HG03457 (cell line): ENCODE results near the gene TUBB2A.
A peak's percentile ranks its signal among the peaks of the same experiment; 100 is the strongest.

ENCODE experiments used
- ATAC-seq: cut with Tn5 transposase; IDR thresholded peaks from one replicate; pipeline ENCODE4 v1.9.1; 2021; ENCODE audit warnings: moderate number of reproducible peaks; ENCODE audit not compliant: unreplicated experiment

TUBB2A gene

DNA sequence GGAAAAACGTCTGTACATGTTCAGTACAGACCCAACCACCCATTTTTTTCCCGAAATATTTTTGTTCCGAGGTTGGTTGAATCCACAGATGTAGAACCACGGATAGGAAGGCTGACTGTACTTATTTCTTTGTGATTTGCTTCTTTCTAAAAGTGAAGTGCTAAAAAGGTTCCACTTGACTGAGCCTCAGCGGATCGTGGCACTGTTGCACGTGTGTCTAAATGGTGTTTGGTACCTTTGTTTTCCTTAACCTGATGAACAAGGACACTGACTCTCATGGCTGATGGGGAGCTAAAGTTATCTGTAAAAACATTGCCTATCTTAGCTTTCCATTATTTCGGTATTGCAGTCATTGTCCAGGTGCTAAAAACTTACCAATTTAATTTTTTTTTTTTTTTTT is 32.7 kb downstream of the TUBB2A start:
- ATAC-seq, result no peak

DNA sequence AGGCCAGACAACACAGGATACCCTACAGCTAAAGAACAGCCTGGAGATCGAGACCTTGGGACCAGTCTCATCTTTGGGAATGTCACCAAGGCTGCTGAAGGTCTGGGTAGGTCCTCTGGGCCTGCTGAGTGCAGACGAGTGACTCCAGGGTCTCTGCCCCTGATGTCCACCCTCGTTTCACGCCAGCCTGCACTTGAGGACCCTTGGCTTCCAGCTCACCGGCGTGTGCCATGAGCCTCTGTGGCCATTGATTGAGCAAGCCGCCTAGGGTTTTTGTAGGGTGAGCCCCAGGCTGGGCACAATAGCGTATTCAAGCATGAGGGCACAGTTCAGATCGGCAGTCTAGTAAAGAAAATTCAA is 34.5 kb downstream of the TUBB2A start:
- no peak for ATAC-seq

DNA sequence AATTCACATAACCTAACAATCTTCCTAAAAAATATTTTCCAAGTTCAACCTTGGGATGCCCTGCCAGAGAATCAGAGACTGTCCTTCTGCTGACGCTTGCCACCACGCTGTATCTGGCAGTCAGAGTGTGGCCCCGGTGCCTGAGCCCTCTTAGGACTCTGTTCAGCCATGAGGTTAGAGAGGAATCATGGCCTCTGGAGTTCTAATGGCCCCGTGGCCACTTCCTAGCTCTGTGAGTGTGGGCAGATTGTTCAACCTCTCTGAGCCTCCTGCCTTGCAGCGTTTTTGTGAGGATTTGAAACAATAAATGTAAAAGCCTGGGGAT is 36.6 kb downstream of the TUBB2A start:
- ATAC-seq, result no peak

DNA sequence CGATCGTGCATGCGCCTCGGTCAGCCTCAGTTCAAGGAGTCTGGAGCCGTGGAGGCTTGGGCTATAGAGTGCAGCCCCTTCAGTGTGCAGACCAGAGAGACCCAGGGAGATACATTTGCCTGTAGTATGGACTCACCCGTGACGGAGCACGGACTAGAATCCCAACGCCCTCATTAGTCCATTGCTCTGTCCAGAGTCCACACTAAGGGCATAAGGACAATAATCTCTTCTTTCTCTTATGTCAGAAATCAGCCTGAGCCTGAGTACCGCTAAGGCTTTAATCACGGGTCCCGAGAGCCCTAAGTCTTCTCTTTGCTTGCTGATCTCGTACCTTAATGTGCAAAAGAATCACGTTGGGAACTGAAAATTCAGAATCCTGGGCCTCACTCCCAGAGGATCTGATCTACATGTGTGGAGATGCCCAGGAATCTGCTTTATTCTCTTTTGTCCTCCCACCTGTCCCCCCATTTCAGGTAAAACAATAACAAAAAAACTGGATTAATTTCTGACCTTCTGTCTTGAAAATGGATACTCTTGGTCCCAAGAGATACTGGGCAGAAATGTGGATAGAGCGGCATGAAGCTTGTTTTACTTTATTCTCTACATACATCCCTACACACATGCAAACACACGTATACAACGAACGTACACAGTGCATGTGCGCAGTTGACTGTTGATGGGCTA is 38.2 kb downstream of the TUBB2A start:
- peak; percentile 24 for ATAC-seq

DNA sequence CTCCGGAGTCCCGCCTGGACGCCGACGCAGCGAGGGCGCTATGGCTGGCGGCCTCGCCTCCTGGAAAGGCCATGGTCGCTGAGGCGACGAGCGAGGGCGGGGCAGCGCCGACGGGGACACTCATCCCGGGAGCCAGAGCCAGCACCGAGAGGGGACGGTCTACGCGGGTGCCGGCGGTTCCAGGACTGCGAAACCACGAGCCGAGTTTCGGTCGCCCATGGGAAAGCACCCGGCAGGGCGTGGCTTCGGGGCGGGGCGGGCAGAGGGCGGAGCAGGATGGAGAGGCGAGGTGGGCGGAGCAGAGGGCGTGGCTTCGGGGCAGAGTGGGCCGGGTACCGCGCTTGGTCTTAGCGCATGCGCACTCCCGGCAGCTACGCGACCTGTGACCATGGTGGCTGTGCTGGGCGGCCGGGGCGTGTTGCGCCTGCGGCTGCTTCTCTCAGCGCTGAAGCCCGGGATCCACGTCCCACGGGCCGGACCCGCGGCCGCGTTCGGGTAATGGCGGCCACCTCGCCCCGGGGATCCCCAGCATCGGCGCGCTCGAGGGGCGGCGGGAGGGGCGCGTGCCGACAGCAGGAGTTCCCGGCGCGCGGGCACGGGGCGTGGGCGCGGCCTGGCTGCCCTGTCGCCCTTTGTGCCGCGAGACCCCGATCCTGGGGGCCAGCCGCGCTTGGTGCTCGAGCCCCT is 38.8 kb downstream of the TUBB2A start, which contains the start of gene BPHL:
Gene BPHL, plus strand, starts transcription at position 359 of the 687 bp plus-strand sequence. Its CDS starts 30 bp downstream, at position 389.
- peak; percentile 84 for ATAC-seq

DNA sequence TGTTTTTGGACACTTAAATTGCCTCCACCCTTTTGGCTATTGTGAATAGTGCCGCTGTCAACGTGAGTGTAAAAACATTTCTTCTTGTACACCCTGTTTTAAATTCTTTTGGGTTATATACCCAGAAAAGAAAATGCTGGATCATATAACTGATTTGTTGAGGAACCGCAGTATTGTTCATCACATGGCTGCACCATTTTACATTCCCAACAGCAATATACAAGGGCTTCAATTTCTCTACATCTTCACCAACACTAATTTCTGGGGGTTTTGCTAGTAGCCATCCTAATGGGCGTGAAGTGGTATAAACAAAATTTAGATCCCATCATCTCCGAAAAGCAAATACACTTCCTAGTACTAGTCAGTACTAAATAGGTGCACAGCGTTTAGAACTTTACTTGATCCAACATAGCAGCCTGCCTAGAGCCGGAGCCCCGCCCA is 39.4 kb downstream of the TUBB2A start:
- no peak for ATAC-seq

DNA sequence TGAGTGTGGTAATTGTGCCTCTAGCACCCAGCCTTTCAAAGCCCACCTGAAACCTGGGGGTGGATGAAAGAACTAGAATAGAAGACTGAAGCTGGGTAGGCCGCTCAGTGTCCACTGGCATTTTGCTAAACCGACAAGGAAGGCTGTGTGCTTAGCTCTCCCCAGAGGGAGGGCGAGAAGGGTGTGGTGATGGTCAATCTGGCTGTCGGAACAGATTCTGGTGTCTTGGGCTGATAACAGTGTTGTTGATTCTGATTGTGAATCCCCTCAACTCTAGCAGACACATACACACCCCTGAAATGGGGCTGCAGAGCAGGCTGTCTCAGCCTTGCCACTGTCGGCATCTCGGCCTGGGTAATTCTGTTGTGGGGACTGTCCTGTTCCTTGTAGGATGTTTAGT is 43.0 kb downstream of the TUBB2A start:
- ATAC-seq, result no peak

DNA sequence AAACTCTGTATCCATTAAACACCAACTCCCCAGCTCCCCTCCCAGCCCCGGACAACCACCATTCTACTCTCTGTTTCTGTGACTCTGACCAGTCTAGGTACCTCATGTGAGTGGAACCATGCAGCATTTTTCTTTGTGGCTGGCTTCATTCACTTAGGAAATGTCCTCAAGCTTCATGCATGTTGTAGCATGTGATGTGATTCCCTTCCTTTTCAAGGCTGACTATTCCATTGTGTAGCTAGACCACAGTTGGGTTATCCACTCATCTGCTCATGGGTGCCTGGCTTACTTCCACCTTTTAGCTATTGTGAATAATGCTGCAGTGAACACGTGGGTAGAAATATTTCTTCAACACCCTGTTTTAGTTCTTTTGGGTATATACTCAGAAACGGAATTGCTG is 47.6 kb downstream of the TUBB2A start:
- no peak for ATAC-seq

DNA sequence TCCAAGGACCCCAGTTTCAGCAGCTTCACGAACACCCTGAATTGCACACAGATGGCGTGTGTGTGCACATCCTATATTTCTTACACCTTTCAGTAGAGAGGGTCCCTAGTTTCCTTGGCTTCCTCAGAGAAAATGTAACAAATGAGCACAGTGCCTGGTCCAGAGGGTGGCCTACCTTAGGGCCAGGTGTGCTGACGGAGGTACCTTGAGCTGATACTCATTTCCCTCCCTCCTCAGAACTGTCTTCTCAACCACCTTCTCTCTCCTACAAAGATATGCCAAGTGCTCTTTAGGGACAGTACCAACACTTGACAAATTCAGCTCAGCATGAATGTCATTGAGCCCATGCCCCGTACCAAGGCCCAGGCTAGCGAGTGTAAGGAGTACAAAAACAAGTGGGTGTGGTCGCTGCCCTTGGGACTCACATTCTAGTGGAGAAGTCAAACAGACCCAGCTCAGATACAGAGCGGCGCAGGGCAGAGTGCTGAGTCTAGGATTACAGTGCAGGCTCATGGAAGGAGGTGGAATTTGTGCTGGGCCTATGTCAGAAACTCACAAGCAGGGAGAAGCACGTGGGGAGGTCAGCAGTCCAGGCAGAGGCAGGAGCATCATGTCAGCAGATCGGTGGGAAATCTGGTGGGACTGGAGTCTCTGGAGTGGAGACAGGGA is 48.5 kb downstream of the TUBB2A start:
- ATAC-seq, result no peak
